ENCODE data around the gene SAMD7. TPM values are rescaled to one million over a fixed set of nuclear protein-coding genes. Genes with fewer than 3 reads are reported as not detected.

Gene SAMD7
- total RNA-seq, 4 donors from 2014 or later: not detected

GRCh38 chr3:169869484-169870220, 41.7 kb upstream of the SAMD7 start, which contains the start of gene LRRC31:
Gene LRRC31 (minus strand): TSS chr3:169869935. CDS start chr3:169869807, 128 bp downstream.
- no peak for DNase-seq (ENCODE audit: low spot score)
- ATAC-seq (ENCODE audit: low FRiP score): no peak
- TF ChIP-seq, protein P1, sequence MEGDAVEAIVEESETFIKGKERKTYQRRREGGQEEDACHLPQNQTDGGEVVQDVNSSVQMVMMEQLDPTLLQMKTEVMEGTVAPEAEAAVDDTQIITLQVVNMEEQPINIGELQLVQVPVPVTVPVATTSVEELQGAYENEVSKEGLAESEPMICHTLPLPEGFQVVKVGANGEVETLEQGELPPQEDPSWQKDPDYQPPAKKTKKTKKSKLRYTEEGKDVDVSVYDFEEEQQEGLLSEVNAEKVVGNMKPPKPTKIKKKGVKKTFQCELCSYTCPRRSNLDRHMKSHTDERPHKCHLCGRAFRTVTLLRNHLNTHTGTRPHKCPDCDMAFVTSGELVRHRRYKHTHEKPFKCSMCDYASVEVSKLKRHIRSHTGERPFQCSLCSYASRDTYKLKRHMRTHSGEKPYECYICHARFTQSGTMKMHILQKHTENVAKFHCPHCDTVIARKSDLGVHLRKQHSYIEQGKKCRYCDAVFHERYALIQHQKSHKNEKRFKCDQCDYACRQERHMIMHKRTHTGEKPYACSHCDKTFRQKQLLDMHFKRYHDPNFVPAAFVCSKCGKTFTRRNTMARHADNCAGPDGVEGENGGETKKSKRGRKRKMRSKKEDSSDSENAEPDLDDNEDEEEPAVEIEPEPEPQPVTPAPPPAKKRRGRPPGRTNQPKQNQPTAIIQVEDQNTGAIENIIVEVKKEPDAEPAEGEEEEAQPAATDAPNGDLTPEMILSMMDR (IDR thresholded peaks at IDR 0.05): no peak

DNA sequence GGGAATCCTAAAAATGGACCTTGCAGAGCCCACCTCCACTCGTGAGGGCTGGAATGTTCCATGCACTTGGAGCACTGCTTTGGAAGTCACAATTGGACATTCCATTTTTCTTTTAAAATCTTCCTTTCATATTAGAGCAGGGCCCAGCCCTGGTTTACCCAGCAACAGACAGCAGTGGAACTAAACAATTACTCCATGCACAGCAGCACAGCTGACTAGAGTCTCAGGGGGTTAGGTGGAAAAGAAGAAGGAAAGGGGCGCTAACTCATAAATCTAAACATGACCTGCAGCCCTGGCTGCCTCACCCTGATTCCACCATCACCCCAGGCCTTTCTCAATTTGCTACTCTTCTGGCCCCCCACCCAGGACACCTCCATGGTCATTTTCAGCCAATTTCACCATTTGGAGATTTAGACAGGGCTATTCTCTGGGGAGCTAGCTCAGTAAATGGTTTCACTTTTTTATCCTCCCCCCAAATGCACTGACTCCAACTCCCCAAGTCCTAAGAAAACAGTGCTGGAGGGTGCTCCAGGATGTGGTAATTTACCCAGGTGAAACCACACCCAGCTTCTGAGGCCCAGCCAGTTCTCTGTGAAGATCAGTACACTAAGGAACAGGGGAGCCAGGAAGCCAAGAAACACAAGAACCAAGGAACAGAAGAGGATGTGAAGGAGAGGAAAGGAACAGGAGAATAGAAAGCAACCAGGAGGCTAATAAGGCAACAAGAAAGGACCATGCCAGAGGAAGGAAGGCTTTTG, 40.1 kb upstream of the SAMD7 start:
- no peak for DNase-seq (ENCODE audit: low spot score)
- ATAC-seq (ENCODE audit: low FRiP score): no peak
- TF ChIP-seq, protein P1 (IDR thresholded peaks at IDR 0.05): no peak

- DNase-seq (ENCODE audit: low spot score): no peak
- TF ChIP-seq, protein P1 (IDR thresholded peaks at IDR 0.05): no peak
- ATAC-seq (ENCODE audit: low FRiP score): no peak
Measured at GRCh38 chr3:169879013-169879557, 32.3 kb upstream of the SAMD7 start.

DNA sequence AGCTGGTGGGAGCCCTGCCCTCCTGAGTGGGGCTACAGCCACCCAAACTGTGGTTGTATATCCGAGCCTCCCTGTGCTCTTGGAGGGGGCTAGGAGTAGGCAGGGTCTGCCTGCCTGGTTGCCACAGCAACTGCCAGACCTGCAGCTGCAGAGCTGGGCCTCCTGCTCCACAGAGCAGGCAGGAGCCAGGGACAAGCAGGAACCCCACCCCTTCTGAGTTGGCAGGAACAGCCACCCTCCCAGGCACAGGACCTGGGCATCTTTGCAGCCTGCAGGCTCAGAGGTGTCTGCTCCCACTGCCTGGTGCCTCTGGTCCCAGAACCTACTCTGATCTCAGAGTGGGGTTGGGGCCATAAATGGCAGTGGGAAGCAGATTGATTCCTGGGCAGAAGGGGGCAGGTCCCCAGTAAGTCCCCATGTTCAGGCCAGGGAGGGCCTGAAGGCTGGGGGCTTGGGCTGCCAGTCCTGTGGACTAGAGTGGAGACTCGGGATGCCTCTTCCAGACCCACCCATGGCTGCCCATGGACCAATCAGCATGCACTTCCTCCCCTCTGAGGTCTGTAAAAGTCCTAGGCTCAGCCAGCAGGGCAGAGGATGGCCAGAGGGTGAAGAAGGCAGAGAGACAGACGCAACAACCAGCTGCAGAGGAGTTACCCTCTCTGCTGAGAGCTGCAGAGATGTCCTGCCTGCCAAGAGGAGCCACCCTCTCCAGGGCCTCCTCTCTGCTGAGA, 31.4 kb upstream of the SAMD7 start:
- DNase-seq (ENCODE audit: low spot score) (no peak), ATAC-seq (ENCODE audit: low FRiP score) (no peak)
- TF ChIP-seq, protein P1 (IDR thresholded peaks at IDR 0.05): no peak

GRCh38 chr3:169880576-169881250, 30.7 kb upstream of the SAMD7 start:
- TF ChIP-seq, protein P1 (IDR thresholded peaks at IDR 0.05): no peak
- no peak for DNase-seq (ENCODE audit: low spot score)
- ATAC-seq (ENCODE audit: low FRiP score): no peak

DNA sequence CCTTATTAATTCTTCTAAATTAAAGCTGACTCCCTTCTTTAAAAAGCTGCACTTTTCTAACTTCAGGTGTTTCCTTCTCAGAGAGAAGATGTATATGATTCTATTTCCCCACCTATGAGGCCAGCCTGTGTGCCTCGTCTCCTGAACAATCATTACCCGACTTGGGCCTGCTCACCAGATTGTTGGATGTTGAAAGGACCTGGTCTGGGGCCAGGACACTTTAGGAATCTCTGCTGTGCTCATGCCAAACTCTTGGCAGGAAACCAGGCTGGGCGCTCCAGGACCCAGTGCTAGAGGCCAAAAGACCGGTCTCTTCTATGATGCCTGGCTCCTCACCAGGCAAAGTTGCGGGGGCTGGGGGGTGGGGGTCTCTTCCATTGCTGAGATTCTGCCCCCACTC, 24.7 kb upstream of the SAMD7 start:
- DNase-seq (ENCODE audit: low spot score) (no peak), ATAC-seq (ENCODE audit: low FRiP score) (peak; percentile 76)
- TF ChIP-seq, protein P1 (IDR thresholded peaks at IDR 0.05): no peak
